Suprapubic skin (tissue), 4 donors: ENCODE results near the gene PSMG1. TPM values are rescaled to one million over a fixed set of nuclear protein-coding genes. Genes with fewer than 3 reads are reported as not detected.
A peak's percentile ranks its signal among the peaks of the same experiment; 100 is the strongest.

Experiments used
- DNase-seq, 2 donors: peaks; one replicate each; pipeline ENCODE4 v3.0.0-alpha.2; 2019; ENCODE audit warnings: low spot score in 2 of 2
- H3K27ac ChIP-seq: fragments of 200-600 bp; sonication (generic); one replicate; pipeline ENCODE4 v1.5.1; 2019
- H3K27me3 ChIP-seq: fragments of 200-600 bp; sonication (generic); one replicate; pipeline ENCODE4 v1.5.1; 2019
- H3K36me3 ChIP-seq: fragments of 200-600 bp; sonication (generic); one replicate; pipeline ENCODE4 v1.5.1; 2019
- H3K4me1 ChIP-seq: fragments of 200-600 bp; sonication (generic); one replicate; pipeline ENCODE4 v1.5.1; 2019
- H3K4me3 ChIP-seq: fragments of 200-600 bp; sonication (generic); one replicate; pipeline ENCODE4 v1.5.1; 2019; ENCODE audit warnings: mild to moderate bottlenecking
- H3K9me3 ChIP-seq: fragments of 200-600 bp; sonication (generic); one replicate; pipeline ENCODE4 v1.5.1; 2019
- CTCF ChIP-seq, 2 donors: fragments of 200-600 bp in 1 of 2; fragments of 450-650 bp in 1 of 2; sonication (generic) in 1 of 2; IDR thresholded peaks; one replicate each; pipeline ENCODE4 v1.5.1; 2016 to 2019; ENCODE audit warnings: antibody characterized with exemption in 2 of 2, mild to moderate bottlenecking in 1 of 2, moderate library complexity in 1 of 2
- EP300 ChIP-seq: sonication (generic); formaldehyde crosslinking; IDR thresholded peaks from one replicate; pipeline ENCODE4 v1.6.1; 2017; ENCODE audit warnings: antibody characterized with exemption
- POLR2A ChIP-seq, 2 donors: fragments of 450-650 bp; IDR thresholded peaks; one replicate each; pipeline ENCODE4 v1.6.1; 2017; ENCODE audit warnings: antibody characterized with exemption in 2 of 2, mild to moderate bottlenecking in 2 of 2, moderate library complexity in 2 of 2
- POLR2AphosphoS5 ChIP-seq, 3 donors: sonication (generic); formaldehyde crosslinking; IDR thresholded peaks; one replicate each; pipeline ENCODE4 v1.6.1; 2017; ENCODE audit warnings: antibody characterized with exemption in 3 of 3
- WGBS: methylation state at CpG from one replicate; pipeline ENCODE4 v1.1.5; 2018; 5-methylcytosine and 5-hydroxymethylcytosine counted together
- total RNA-seq, 4 donors: library from RNA; depleted of rRNA; stranded (reverse); fragments of >200 nt; gene quantifications; one replicate each; pipeline ENCODE4 v1.1.0, GENCODE V29; 2016

The PSMG1 gene
- total RNA-seq, 4 donors from 2014 or later = 22.5 to 33.4 (median 28.1) TPM

DNA sequence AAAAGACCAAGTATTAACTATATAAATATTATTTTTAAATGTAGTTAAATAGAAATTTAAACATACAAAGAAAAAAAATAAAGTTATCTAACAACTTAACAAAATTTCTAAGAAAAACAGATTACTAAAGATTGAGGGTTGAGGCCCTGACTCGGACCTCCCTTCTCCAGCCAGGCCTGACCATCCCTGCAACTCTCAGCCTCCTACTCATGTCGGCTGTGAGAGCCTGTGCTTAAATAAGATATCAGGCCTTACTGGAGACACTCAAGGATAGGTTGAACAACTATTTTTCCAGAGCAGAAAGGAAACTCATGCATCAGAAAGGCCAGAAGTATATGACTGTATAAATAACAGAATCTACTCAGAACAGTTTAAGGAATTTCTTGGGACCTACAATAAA lies 33.0 kb upstream of the PSMG1 start:
- H3K36me3 ChIP-seq = peaks cover 65% of the 10 kb centered on the region
- no peaks in the 10 kb centered on the region for H3K27me3 ChIP-seq
- no peaks in the 10 kb centered on the region for H3K4me1 ChIP-seq
- no peak overlapping the region for H3K4me3 ChIP-seq
- DNase-seq = no peak
- 88% methylated on average over 2 of the region's 2 CpGs for WGBS
- no peak overlapping the region for H3K27ac ChIP-seq
- no peak for TF ChIP-seq EP300
- TF ChIP-seq POLR2A (IDR thresholded peaks at IDR 0.05) = no peak
- TF ChIP-seq POLR2AphosphoS5 (IDR thresholded peaks at IDR 0.05) = no peak
- TF ChIP-seq CTCF (IDR thresholded peaks at IDR 0.05) = no peak
- no peaks in the 10 kb centered on the region for H3K9me3 ChIP-seq

DNA sequence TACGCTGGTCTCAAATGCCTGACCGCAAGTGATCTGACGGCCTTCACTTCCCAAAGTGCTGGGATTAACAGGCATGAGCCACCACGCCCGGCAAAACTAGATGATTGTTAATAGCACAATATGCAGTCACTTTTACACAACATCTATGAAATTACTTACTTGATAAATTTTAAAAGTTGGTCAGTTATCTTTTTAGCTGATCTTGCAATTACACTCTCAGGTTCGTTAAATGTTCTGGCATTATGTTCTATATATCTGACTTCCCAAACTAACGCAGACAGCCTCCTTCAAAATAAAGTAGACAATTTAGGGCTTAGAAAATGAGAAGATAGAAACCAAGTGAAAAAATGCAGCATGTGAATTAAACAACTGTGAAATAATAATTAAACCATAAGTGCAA lies 31.8 kb upstream of the PSMG1 start:
- WGBS = 95% methylated on average over 7 of the region's 7 CpGs
- H3K36me3 ChIP-seq = peaks cover 62% of the 10 kb centered on the region

DNA sequence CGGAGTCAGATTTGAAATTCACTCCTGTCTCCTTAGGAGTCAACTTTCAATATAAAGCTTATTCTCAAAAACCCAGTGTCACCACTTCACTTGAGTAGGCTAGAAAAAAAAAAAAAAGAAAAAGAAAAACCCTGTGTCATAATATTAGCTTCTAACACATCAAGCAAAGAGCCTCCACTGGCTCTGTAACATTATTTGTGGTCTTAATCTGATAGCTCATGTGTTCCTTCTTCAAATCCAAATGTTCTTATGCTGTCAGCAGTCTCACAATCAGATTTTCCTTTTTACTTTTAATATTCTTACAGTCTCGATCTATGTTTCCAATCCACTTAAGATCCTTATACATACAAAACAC lies 26.1 kb upstream of the PSMG1 start:
- DNase-seq = no peak
- no peak overlapping the region for H3K4me3 ChIP-seq
- no peak overlapping the region for H3K27ac ChIP-seq
- peaks cover 60% of the 10 kb centered on the region for H3K36me3 ChIP-seq
- no peak for TF ChIP-seq CTCF (IDR thresholded peaks at IDR 0.05)
- no peak for TF ChIP-seq POLR2AphosphoS5 (IDR thresholded peaks at IDR 0.05)
- no peak for TF ChIP-seq POLR2A (IDR thresholded peaks at IDR 0.05)
- no peak for TF ChIP-seq EP300
- H3K4me1 ChIP-seq = no peaks in the 10 kb centered on the region
- H3K9me3 ChIP-seq = no peaks in the 10 kb centered on the region
- no peaks in the 10 kb centered on the region for H3K27me3 ChIP-seq
- WGBS = 82% methylated on average over 2 of the region's 2 CpGs

More for the DNA sequence above, 31.8 kb upstream of the PSMG1 start:
- TF ChIP-seq POLR2A (IDR thresholded peaks at IDR 0.05) (no peak), EP300 (no peak), POLR2AphosphoS5 (IDR thresholded peaks at IDR 0.05) (no peak), CTCF (IDR thresholded peaks at IDR 0.05) (no peak)
- Histone ChIP-seq H3K27me3 (no peaks in the 10 kb centered on the region), H3K27ac (no peak overlapping the region), H3K4me1 (no peaks in the 10 kb centered on the region), H3K4me3 (no peak overlapping the region), H3K9me3 (no peaks in the 10 kb centered on the region)
- no peak for DNase-seq

DNA sequence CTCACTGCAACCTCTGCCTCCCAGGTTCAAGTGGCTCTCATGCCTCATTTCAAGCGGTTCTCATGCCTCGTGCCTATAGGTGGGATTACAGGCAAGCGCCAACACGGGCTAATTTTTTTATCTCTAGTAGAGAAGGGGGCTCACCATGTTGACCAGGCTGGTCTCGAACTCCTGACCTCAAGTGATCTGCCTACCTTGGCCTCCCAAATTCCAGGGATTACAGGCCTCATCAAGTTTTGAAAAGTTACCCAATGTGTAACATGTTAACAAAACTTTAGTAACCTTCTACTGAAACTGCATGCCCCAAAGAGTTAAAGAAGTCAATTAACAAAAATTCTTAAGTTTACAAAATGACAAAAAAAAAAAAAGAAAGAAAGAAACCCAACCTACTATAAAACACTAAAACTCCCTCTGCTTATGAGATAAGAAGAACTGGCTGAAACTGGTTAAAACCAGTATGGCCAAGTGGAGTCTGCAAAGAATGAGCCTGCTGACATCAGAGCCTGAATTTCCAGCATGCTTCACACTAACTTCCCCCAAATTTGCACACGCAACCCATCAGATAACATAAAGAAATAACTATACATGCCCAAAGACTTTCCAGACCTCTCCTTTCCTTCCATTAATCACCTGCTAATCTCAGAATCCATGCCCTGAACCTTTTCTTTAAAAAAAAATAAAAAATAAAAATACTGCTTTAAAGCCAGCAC lies 25.5 kb upstream of the PSMG1 start:
- no peak overlapping the region for H3K27ac ChIP-seq
- no peaks in the 10 kb centered on the region for H3K4me1 ChIP-seq
- H3K27me3 ChIP-seq = no peaks in the 10 kb centered on the region
- no peak overlapping the region for H3K4me3 ChIP-seq
- TF ChIP-seq EP300 = no peak
- no peak for TF ChIP-seq POLR2AphosphoS5 (IDR thresholded peaks at IDR 0.05)
- TF ChIP-seq POLR2A (IDR thresholded peaks at IDR 0.05) = no peak
- TF ChIP-seq CTCF (IDR thresholded peaks at IDR 0.05) = no peak
- no peak for DNase-seq
- WGBS = 93% methylated on average over 6 of the region's 6 CpGs
- H3K9me3 ChIP-seq = no peaks in the 10 kb centered on the region
- peaks cover 58% of the 10 kb centered on the region for H3K36me3 ChIP-seq

- Histone ChIP-seq H3K36me3 (peaks cover 77% of the 10 kb centered on the region), H3K9me3 (no peaks in the 10 kb centered on the region), H3K4me1 (no peaks in the 10 kb centered on the region), H3K27me3 (no peaks in the 10 kb centered on the region), H3K4me3 (no peak overlapping the region), H3K27ac (no peak overlapping the region)
- no peak for DNase-seq
- TF ChIP-seq POLR2AphosphoS5 (IDR thresholded peaks at IDR 0.05) (no peak), POLR2A (IDR thresholded peaks at IDR 0.05) (no peak), EP300 (no peak), CTCF (IDR thresholded peaks at IDR 0.05) (peak in 1 of 2 donors; percentile 10)
- WGBS = 95% methylated on average over 1 of the region's 1 CpG
These were observed 20.9 kb upstream of the PSMG1 start for GRCh38 chr21:39204134-39204533.
